SK-N-SH treated with all-trans-retinoic acid at 6 μM for 48 hours (cell line): ENCODE results near the gene B3GAT3.
A peak's percentile ranks its signal among the peaks of the same experiment; 100 is the strongest.

Source experiments
- ATAC-seq: fragments of 200-7000 bp; cut with Tn5 transposase; 3 replicates; pipeline ENCODE4 v1.9.1; 2020; ENCODE audit warnings: mild to moderate bottlenecking, moderate library complexity
- ARNTL ChIP-seq: fragments of 450-650 bp; formaldehyde crosslinking; IDR thresholded peaks from 2 replicates; pipeline ENCODE4 v1.5.0; 2020; ENCODE audit warnings: low read depth, mild to moderate bottlenecking, moderate library complexity, borderline replicate concordance
- CSDC2 ChIP-seq: fragments of 250-450 bp; sonication (Bioruptor Pico); IDR thresholded peaks from 2 replicates; pipeline ENCODE4 v1.5.0; 2020; ENCODE audit warnings: mild to moderate bottlenecking, moderate library complexity
- GLIS3 ChIP-seq: fragments of 250-450 bp; sonication (Bioruptor Pico); IDR thresholded peaks from 2 replicates; pipeline ENCODE4 v1.5.0; 2020; ENCODE audit warnings: mild to moderate bottlenecking, moderate library complexity
- ISL1 ChIP-seq: fragments of 250-450 bp; sonication (Bioruptor Pico); IDR thresholded peaks from 2 replicates; pipeline ENCODE4 v2.1.2; 2022; ENCODE audit warnings: mild to moderate bottlenecking, moderate library complexity
- OSR1 ChIP-seq: fragments of 250-450 bp; sonication (Bioruptor Pico); IDR thresholded peaks from 2 replicates; pipeline ENCODE4 v1.8.0; 2022; ENCODE audit warnings: moderate library complexity, mild to moderate bottlenecking, inconsistent platforms
- PPARA ChIP-seq: fragments of 250-450 bp; sonication (Bioruptor Pico); IDR thresholded peaks from 2 replicates; pipeline ENCODE4 v1.5.0; 2020; ENCODE audit warnings: mild to moderate bottlenecking, borderline replicate concordance
- RARB ChIP-seq: fragments of 250-450 bp; sonication (Bioruptor Pico); IDR thresholded peaks from 2 replicates; pipeline ENCODE4 v1.8.0; 2021; ENCODE audit warnings: mild to moderate bottlenecking, moderate library complexity
- SNAI2 ChIP-seq: fragments of 250-450 bp; sonication (Bioruptor Pico); IDR thresholded peaks from 2 replicates; pipeline ENCODE4 v1.5.0; 2020; ENCODE audit warnings: mild to moderate bottlenecking, moderate library complexity
- TCF4 ChIP-seq: fragments of 250-450 bp; sonication (Bioruptor Pico); IDR thresholded peaks from 2 replicates; pipeline ENCODE4 v1.8.0; 2021; ENCODE audit warnings: mild to moderate bottlenecking, moderate library complexity, borderline replicate concordance
- TOX ChIP-seq: fragments of 250-450 bp; sonication (Bioruptor Pico); IDR thresholded peaks from 2 replicates; pipeline ENCODE4 v1.8.0; 2021; ENCODE audit warnings: mild to moderate bottlenecking, moderate library complexity, borderline replicate concordance
- ZFP3 ChIP-seq: fragments of 250-450 bp; sonication (Bioruptor Pico); IDR thresholded peaks from 2 replicates; pipeline ENCODE4 v1.5.0; 2020; ENCODE audit warnings: mild to moderate bottlenecking, moderate library complexity
- ZFP30 ChIP-seq: fragments of 450-650 bp; formaldehyde crosslinking; IDR thresholded peaks from 2 replicates; pipeline ENCODE4 v1.5.0; 2022; ENCODE audit warnings: mild to moderate bottlenecking, moderate library complexity
- ZNF70 ChIP-seq: fragments of 450-650 bp; formaldehyde crosslinking; IDR thresholded peaks from 2 replicates; pipeline ENCODE4 v1.5.0; 2020; ENCODE audit warnings: mild to moderate bottlenecking, moderate library complexity
- TF ChIP-seq, protein P1 (sequence below): fragments of 250-450 bp; sonication (Bioruptor Pico); IDR thresholded peaks from 2 replicates; pipeline ENCODE4 v1.5.1; 2021; ENCODE audit warnings: mild to moderate bottlenecking, moderate library complexity
- TF ChIP-seq, protein P2 (sequence below): fragments of 250-450 bp; sonication (Bioruptor Pico); IDR thresholded peaks from 2 replicates; pipeline ENCODE4 v1.5.1; 2020; ENCODE audit warnings: low read depth, mild to moderate bottlenecking, moderate library complexity
- TF ChIP-seq, protein P3 (sequence below): fragments of 250-450 bp; sonication (Bioruptor Pico); IDR thresholded peaks from 2 replicates; pipeline ENCODE4 v1.5.0; 2020; ENCODE audit warnings: mild to moderate bottlenecking, moderate library complexity
- TF ChIP-seq, protein P4 (sequence below): fragments of 250-450 bp; sonication (Bioruptor Pico); IDR thresholded peaks from 2 replicates; pipeline ENCODE4 v1.8.0; 2021; ENCODE audit warnings: low read depth, mild to moderate bottlenecking, moderate library complexity, borderline replicate concordance

Gene B3GAT3

DNA sequence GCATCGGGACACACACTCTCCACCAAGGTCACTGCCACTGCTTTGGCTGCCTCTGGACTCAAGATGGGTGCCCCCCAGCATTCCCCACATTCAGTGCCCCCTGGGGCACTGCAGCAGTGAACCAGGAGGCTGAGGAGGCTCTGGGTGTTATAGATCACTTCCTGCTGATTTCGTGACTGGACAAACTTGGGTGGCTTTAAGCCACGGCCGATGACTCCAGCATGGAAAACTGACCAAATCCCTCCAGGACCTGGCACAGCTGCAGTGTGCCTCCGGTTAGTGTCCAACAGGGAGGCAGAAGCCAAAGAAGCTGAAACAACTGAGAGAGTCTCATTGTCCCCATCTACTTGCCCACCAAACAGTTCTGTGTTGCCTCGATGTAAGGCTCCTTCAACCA lies 25.8 kb upstream of the B3GAT3 start (continued):
- TF ChIP-seq, protein P1, sequence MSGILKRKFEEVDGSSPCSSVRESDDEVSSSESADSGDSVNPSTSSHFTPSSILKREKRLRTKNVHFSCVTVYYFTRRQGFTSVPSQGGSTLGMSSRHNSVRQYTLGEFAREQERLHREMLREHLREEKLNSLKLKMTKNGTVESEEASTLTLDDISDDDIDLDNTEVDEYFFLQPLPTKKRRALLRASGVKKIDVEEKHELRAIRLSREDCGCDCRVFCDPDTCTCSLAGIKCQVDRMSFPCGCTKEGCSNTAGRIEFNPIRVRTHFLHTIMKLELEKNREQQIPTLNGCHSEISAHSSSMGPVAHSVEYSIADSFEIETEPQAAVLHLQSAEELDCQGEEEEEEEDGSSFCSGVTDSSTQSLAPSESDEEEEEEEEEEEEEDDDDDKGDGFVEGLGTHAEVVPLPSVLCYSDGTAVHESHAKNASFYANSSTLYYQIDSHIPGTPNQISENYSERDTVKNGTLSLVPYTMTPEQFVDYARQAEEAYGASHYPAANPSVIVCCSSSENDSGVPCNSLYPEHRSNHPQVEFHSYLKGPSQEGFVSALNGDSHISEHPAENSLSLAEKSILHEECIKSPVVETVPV (CRISPR knock-in tag): no peak
- TF ChIP-seq, all 23 proteins: peak for 0

DNA sequence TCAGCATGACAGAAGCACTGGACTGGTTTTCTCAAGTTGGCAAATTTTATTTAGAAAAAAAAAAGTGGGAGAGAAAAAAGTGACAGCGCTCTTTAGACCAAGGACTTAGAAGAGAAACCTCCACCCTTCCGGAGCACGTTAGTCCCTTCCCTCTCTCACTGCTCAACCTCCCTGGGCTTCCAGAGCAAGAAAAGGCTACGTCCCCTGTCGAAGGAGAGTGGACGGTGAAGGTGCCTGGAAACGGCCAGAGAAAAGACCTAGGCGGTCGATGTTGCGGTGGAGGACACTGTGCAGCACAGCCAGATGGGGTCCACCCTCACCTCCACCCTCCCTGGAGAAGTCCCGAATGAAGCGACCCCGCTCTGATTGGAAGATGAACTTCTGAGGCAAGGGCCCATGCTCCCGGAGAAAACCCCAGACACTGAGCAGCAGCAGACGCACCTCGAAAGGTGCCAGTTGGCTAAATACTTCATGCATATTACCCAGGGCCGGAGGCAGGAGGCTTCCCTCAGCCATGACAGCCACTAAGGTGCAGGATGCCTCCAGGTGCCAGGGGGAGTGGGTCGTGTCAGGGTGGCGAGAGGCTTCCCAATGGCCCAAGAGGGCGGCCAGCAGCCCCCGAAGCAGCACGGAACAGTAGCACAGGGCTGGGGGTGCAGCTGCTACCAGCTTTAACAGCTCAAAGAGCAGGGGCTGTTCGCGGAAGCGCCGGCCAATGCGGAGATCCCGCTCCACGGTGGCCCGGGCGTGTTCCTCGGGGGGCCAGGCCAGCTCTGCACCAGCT lies 25.2 kb upstream of the B3GAT3 start:
- TF ChIP-seq ISL1 (CRISPR knock-in tag): no peak
- TF ChIP-seq, protein P2, sequence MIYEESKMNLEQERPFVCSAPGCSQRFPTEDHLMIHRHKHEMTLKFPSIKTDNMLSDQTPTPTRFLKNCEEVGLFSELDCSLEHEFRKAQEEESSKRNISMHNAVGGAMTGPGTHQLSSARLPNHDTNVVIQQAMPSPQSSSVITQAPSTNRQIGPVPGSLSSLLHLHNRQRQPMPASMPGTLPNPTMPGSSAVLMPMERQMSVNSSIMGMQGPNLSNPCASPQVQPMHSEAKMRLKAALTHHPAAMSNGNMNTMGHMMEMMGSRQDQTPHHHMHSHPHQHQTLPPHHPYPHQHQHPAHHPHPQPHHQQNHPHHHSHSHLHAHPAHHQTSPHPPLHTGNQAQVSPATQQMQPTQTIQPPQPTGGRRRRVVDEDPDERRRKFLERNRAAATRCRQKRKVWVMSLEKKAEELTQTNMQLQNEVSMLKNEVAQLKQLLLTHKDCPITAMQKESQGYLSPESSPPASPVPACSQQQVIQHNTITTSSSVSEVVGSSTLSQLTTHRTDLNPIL (CRISPR knock-in tag): no peak
- TF ChIP-seq ARNTL (CRISPR knock-in tag): no peak
- TF ChIP-seq, protein P3, sequence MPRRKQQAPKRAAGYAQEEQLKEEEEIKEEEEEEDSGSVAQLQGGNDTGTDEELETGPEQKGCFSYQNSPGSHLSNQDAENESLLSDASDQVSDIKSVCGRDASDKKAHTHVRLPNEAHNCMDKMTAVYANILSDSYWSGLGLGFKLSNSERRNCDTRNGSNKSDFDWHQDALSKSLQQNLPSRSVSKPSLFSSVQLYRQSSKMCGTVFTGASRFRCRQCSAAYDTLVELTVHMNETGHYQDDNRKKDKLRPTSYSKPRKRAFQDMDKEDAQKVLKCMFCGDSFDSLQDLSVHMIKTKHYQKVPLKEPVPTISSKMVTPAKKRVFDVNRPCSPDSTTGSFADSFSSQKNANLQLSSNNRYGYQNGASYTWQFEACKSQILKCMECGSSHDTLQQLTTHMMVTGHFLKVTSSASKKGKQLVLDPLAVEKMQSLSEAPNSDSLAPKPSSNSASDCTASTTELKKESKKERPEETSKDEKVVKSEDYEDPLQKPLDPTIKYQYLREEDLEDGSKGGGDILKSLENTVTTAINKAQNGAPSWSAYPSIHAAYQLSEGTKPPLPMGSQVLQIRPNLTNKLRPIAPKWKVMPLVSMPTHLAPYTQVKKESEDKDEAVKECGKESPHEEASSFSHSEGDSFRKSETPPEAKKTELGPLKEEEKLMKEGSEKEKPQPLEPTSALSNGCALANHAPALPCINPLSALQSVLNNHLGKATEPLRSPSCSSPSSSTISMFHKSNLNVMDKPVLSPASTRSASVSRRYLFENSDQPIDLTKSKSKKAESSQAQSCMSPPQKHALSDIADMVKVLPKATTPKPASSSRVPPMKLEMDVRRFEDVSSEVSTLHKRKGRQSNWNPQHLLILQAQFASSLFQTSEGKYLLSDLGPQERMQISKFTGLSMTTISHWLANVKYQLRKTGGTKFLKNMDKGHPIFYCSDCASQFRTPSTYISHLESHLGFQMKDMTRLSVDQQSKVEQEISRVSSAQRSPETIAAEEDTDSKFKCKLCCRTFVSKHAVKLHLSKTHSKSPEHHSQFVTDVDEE (CRISPR knock-in tag): no peak
- TF ChIP-seq, protein P4, sequence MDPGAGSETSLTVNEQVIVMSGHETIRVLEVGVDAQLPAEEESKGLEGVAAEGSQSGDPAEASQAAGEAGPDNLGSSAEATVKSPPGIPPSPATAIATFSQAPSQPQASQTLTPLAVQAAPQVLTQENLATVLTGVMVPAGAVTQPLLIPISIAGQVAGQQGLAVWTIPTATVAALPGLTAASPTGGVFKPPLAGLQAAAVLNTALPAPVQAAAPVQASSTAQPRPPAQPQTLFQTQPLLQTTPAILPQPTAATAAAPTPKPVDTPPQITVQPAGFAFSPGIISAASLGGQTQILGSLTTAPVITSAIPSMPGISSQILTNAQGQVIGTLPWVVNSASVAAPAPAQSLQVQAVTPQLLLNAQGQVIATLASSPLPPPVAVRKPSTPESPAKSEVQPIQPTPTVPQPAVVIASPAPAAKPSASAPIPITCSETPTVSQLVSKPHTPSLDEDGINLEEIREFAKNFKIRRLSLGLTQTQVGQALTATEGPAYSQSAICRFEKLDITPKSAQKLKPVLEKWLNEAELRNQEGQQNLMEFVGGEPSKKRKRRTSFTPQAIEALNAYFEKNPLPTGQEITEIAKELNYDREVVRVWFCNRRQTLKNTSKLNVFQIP (CRISPR knock-in tag): no peak
- TF ChIP-seq TCF4 (CRISPR knock-in tag): no peak
- TF ChIP-seq ZFP30 (CRISPR knock-in tag): no peak
- ATAC-seq: peak; percentile 9

DNA sequence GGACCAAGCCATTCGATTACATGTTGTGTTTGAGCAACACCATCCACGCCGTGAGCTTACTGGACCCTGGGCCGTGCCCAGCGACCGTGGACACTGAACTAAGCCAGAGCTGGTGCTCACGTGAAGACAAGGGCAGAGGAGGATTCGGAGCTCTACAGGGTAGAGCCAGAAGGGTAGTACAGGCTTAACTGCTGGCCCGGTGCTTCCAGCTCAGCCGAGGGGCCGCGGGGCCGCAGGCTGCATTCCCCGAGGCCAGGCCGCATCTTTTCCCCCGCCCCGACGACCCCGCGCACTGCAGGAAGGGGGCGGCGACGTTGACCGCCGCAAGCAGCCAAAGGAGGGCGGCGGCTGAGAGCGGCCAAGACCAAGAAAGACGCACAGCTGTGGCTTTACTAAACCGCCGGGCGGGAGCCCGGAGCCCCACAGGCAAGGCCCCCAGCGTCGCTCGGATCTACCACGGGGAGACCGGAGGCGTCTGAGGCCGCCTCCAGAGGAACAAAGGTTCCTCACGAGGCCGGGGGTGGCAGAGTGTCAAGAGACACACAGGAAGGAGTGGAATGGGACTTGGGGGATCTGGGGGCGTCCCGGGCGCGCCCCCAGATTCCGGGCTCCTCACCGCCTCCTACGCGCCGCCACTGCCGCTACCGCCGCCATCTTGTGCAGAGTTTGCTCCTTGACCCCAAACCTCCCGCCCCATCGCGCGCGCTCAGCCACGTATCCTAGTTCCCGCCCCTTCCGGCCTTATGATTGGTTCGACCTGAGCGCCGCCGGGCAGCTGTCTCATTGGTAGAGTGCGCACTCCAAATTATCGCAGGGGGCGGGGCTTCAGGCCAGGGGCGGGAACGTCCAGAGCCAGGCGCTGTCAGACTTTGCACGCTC lies 24.4 kb upstream of the B3GAT3 start, which contains the start of gene GANAB:
TSS of gene GANAB (minus strand) at position 668 of the 879 bp plus-strand sequence. CDS start at position 654, 14 bp downstream.
- ATAC-seq: peak; percentile 99
- 0 out of 2 replicates have a peak, but pooled peaks have one; percentile 39 for TF ChIP-seq GLIS3 (CRISPR knock-in tag)
- TF ChIP-seq RARB: no peak

DNA sequence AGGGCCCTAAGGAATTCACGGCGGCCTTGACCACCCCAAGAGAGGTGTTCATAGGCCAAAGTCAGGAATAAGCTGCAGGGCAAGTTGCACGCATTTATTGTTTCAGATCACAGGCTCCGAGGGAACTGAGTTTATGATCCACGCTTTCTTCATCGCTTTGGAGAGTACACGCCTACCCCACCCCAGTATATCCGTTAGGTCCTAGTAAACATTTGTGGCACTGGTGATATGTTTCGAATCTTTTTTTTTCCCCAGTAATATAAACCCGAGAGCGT lies 23.8 kb upstream of the B3GAT3 start:
- ATAC-seq: peak; percentile 4
- TF ChIP-seq ZNF70 (CRISPR knock-in tag) (no peak), GLIS3 (CRISPR knock-in tag) (no peak)

DNA sequence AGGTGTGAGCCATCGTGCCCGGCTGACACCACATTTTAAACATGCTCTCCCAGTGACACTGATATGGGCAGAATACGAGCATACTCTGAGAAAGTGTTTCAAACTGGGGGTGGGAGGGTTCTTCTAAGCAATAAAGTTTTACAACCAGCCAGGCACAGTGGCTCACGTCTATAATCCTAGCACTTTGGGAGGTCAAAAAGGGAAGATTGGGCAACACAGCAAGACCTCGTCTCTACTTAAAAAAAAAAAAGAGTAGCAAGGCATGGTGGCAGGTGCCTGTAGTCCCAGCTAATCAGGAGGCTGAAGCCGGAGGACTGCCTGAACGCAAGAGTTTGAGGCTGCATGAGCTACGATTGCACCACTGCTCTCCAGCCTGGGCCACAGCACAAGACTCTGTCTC lies 22.4 kb upstream of the B3GAT3 start:
- ATAC-seq: no peak
- TF ChIP-seq PPARA (CRISPR knock-in tag) (no peak), ZFP3 (CRISPR knock-in tag) (no peak), ARNTL (CRISPR knock-in tag) (no peak), TOX (CRISPR knock-in tag) (no peak), GLIS3 (CRISPR knock-in tag) (no peak), RARB (no peak), ISL1 (CRISPR knock-in tag) (no peak), CSDC2 (no peak), SNAI2 (CRISPR knock-in tag) (no peak), ZNF70 (CRISPR knock-in tag) (no peak), TCF4 (CRISPR knock-in tag) (no peak), ZFP30 (CRISPR knock-in tag) (no peak), OSR1 (no peak)
- TF ChIP-seq, protein P2 (CRISPR knock-in tag): no peak
- TF ChIP-seq, protein P3 (CRISPR knock-in tag): no peak
